ENCODE measurements around the gene ST6GALNAC3.

ST6GALNAC3 gene

DNA sequence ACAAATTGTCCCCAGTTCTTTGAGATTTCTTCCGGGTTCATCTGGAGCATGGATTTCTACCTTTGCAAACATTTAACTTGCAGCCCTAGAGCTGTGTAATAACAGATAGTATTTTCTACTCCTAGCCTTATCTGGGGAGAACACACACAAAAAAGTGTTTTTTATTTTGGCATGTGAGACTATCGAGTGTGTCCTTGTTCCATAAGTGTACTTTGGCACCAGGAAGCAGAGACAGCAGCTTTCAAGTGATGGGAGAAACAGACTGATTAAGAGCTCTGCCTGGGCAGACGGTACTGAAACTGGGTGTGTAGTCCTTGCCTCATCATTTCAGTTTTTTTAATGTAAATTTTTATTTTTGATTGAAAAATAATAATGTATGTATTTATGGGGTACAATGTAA, 297.4 kb downstream of the ST6GALNAC3 start:
- FAIRE-seq, result no peak

DNA sequence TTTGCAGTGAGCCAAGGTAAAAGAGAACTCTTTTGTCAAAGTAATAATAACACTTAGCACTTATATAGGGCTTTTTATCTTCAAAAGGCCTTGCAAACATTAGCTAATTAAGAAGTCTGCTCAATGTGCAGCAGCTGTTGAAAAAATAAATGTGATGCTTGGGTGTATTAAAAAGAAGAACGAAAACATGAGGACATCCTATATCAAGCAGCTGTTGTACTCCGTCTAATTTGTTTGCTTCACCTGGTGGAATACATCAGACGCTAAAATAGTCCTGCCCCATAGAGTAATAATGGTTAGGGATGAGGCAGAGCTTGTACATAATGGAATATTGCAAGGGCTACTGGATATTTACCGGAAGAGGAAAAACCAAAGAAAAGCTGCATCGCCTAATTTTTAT, 299.5 kb downstream of the ST6GALNAC3 start:
- FAIRE-seq, result no peak

GRCh38 chr1:76377247-76377646, 302.7 kb downstream of the ST6GALNAC3 start:
- FAIRE-seq, result no peak

GRCh38 chr1:76379506-76379905, 305.0 kb downstream of the ST6GALNAC3 start:
- FAIRE-seq, result no peak

DNA sequence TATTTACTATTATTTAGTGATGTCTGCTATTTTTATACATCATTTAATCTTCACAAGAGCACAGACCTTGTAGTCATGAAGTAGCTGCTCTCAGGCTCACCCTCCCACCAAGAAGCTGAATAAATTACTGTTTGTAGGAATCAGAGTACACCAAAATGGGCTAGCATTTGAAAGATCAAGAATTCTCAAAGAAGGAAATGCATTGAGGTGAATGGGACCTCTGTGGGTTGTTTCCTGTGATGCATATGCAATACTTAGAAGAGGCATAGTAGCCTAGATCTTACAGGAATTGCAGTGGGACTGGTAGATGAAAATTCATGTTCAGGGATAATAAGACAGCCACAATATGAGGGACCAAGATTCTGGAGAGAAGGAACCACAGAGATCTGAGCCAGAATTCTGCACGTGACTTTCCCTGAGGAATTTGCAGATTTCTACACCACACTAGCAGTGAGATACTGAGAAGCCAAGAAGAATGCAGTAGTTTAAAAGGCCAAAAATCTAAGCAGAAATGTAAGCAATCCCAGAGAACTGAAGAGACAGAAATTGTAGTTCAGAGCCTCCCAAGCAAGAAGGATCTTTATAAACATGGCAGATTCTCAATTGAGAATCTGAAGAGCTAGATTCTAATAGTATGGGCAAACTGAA, 307.0 kb downstream of the ST6GALNAC3 start:
- FAIRE-seq, result no peak

- FAIRE-seq, result no peak
Measured at GRCh38 chr1:76388261-76388660, 313.7 kb downstream of the ST6GALNAC3 start.

GRCh38 chr1:76390456-76390855, 315.9 kb downstream of the ST6GALNAC3 start:
- FAIRE-seq, result no peak

DNA sequence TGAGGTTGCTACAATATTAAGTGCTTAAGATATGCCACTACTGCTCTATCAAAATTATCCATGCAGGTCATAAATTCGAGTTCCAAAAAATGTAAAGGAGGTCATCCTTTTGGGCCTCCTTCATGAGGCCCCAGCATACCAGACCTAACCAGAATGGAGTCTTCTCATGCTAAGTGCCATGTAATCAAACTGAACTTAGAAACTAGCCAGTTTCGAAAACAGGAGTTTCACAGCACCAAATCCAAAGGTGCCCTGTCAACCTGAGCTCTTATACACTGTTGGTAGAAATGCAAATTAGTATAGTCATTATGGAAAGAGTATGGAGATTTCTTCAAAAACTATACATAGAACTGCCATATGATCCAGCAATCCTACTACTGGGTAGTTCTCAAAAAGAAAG, 320.5 kb downstream of the ST6GALNAC3 start:
- no peak for FAIRE-seq

- no peak for FAIRE-seq
Measured at GRCh38 chr1:76402128-76402527, 327.6 kb downstream of the ST6GALNAC3 start.

- no peak for FAIRE-seq
Measured at GRCh38 chr1:76408303-76408702, 333.8 kb downstream of the ST6GALNAC3 start.

DNA sequence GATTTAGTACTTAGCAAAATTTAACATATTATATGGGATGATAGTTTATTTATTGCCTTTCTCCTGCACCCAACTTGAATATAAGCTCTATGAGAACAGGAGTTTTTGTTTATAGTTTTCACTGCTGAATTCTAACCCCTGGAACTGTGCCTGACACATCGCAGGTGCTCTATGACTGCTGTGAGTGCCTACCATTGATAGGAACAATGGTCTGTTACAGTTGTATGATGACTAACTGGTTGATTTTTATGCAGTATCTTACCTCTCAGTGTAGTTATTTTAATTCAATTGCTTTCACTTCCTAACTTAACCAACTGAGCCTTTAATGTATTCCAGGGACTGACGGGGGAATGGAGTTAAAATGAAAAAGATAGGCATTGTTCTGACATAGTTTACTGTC, 336.0 kb downstream of the ST6GALNAC3 start:
- FAIRE-seq, result no peak

GRCh38 chr1:76418531-76418930, 344.0 kb downstream of the ST6GALNAC3 start:
- FAIRE-seq, result no peak

DNA sequence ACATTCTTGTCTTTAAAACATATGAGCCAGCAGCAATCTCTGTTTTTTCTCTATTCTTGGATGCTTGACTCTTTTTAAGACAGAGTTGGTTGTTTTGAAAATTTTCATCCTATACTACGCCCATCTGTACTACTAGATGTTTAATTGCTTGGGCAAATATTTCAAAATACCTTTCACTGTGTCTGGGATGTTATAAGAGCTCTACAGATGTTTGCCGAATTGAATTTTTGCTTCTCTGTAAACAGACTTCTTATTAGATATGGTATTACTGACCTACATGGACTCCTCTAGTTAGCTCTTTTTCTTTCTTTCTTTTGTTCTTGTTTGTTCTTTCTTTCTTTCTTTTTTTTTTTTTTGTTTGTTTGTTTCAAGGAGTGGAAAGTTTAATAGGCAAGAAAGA, 345.1 kb downstream of the ST6GALNAC3 start:
- no peak for FAIRE-seq

DNA sequence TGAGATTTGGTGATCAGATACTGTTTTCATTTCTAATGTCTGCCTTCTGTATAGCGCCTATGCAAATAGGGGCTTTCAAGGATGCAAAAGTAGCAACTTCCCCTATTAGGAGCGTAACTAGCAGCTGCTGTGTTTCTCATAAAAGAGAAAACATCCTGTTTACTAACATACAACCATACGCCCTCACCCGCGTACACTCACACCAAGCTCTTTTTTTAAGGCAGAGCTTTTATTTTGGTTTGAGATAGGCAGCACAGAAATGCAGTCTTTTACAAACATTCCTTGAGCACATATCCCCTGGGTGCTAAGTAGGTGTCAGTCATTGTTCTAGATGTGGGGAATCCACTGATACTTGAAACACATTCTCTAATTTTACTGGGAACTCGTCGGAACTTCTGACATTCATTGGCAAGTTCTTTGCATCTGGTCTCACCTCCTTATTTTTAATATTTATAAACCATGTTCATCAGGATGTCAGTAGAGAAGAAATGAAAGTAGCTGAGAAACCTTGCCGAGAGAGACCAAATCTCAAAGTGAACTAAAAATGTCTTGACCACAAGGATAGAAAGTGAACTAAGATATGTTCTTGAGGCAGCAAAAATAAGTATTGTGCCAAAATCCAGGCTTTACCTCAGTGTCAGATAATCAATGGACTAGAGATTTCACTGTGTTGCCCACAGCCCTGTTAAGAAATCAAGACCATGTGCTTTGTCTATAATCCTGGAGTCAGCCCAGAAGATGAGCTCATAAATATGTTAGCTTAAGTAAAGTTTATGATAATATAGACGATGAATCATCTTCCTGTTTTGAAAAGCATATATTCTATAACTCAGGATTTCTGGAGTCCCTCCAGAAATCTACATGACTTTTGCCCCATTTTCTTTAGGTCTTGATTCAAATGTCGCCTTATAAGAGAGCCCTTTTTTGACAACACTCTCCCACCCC, 350.9 kb downstream of the ST6GALNAC3 start:
- no peak for FAIRE-seq

GRCh38 chr1:76426606-76427005, 352.1 kb downstream of the ST6GALNAC3 start:
- FAIRE-seq, result no peak

GRCh38 chr1:76428028-76428427, 353.5 kb downstream of the ST6GALNAC3 start:
- FAIRE-seq, result no peak

DNA sequence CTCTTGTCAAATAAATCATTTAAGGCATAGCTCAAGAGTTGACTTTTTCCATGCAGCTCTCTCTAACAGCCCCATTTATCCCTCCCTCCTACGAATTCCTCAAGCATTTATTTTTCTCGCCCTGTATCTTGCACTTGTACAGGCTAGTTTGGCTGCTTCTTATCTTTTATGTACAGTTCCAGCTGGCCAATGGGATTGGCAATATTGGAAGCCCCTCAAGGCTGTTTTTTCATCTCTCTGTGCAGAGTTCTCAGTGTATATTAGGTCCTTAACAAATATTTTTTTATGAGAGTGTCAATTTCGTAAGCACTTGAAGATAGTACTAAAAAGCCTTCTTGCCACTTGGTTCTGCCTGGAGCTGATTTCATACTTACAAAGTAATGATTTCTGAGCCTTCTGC, 356.0 kb downstream of the ST6GALNAC3 start:
- no peak for FAIRE-seq

- FAIRE-seq, result no peak
Measured at GRCh38 chr1:76433526-76433925, 359.0 kb downstream of the ST6GALNAC3 start.

DNA sequence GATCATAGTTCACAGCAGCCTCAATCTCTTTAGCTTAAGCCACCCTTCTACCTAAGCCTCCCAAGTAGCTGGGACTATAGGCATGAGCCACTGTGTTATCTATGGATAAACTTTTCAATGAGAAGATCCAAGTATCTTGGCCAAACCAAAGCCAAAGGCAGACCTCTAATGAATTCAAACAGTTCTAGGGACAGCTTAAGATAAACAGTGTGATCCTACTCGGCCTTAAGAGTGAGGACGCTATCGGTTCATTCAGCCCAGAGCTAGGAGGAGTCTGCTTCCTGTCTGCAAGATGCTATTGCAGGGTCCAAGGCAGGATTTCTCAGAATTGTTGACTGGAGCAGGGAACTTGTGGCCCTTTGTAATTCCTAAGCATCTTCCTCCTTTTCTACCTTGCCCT, 368.7 kb downstream of the ST6GALNAC3 start:
- FAIRE-seq, result no peak

DNA sequence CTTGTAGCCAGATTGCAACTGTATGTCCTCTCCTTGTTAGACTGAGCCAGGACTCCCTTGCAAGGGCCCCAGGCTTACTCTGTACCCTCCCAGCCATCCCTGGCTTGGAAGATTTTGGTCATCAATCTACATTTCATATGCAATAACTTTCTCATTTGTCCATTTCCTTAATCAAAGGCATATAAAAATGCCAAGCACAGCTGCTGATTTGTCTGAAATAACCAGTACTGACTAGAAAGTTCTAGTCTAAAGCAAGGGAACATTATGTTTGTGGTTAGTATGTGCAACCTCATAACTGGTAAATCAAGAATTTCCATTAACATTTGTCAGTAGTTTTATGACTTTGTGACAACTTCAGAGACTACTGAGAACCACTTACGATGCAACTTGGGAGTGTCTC, 370.2 kb downstream of the ST6GALNAC3 start:
- FAIRE-seq, result no peak

GRCh38 chr1:76450229-76450628, 375.7 kb downstream of the ST6GALNAC3 start:
- no peak for FAIRE-seq

DNA sequence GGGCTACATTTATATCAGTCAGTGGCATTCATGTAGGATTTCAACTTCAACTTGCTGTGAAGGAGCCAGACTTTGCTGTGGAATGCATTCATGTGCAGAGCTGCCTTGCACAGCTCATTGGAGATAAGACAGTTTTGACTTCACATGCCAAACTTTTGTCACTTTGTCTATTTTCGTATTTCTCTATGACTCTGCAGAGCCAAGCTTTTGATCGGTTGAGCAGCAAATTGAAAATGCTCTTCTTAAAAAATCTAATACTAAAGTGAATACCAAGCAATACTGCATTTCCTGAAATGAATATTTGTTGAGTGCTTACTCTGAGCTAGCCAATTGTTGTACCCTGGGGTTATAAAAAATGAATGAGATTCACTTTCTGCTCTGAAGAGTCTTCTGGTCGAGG, 388.7 kb downstream of the ST6GALNAC3 start:
- no peak for FAIRE-seq

- no peak for FAIRE-seq
Measured at GRCh38 chr1:76463849-76464248, 389.3 kb downstream of the ST6GALNAC3 start.

DNA sequence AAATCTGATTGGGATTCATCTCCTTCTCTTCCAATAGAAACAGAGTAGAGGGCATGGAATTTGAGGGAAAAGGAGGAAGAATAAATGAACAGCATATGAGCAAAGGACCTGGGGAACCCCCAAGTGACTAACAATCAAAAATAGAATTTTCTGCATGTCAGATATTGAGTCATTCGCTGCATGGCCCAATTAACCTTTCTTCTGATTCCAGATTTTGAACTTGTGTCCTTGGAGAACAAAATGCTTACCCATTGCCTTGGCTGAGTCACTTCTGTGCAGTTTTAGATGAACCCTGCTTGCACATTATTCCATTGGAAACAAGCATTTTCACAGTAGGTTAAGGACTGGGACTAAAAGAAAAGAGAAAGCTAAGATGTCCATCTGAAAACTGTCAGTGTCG, 390.5 kb downstream of the ST6GALNAC3 start:
- FAIRE-seq, result no peak

Data from G401.6 (cell line).